ENCODE results near the gene ITGB1. TPM values are rescaled to one million over a fixed set of nuclear protein-coding genes. Genes with fewer than 3 reads are reported as not detected.

Gene ITGB1
- total and polyA plus RNA-seq, 10 of the 15 experiments (the other 5 are each of a cell fraction or from before 2014, with no cell fraction given), result 2.8 to 20.7 (median 10.4) TPM

DNA sequence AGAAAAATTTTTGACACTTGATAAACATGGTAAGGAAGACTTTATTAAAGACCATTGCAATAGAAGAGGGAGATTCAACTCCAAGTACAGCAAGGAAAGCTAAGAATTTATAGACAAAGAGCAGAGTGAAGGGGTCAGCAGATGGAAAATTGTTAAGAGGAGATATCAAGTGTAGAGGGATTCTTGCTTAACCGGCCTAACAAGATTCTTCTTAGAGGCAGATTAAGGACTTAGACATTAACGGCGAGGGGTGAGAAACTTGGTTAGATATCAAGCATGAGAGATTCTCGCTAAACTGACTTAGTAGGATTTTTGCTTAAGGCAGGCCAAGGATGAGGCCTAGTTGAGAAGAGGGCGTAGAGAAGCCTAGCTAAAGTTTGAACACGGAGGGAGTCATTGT, 76.0 kb downstream of the ITGB1 start:
- intact Hi-C loops (cut with micrococcal nuclease; ENCODE audit: unreplicated experiment), result no loop called here
- DNase-seq (ENCODE audit: low read depth, low spot score) (no peak), ATAC-seq (no peak), FAIRE-seq (no peak)
- RAD21 ChIA-PET (ENCODE audit: unreplicated experiment), result interaction anchor here (0.7 kb wide), 1 partner anchor 78 kb away, joined by 3 read pairs; no protein-coding TSS in a partner anchor
- in situ Hi-C loops (cut with MboI), result no loop called here
- POLR2A ChIA-PET, result no interaction called here
- BruUV-seq (replicated peaks), result no TSS peak
- SMC1A ChIA-PET (ENCODE audit: uncharacterized antibody, unreplicated experiment), result no interaction called here
- Histone ChIP-seq H3K27me3 (replicated peaks in 1 of 2; ENCODE audit: control insufficient read depth in 2 of 2, insufficient read depth in 2 of 2, low read length in 1 of 2) (no peaks in the 10 kb centered on the region), H3K27ac (ENCODE audit: control insufficient read depth, insufficient read depth) (no peak overlapping the region), H3K4me3 (no peak overlapping the region), H3K9ac (ENCODE audit: control insufficient read depth, insufficient read depth, low read length) (no peak overlapping the region), H2AFZ (ENCODE audit: control insufficient read depth, low read depth, low read length) (no peak overlapping the region), H3K9me3 (replicated peaks; ENCODE audit: control insufficient read depth, insufficient read depth, low read length) (no peaks in the 10 kb centered on the region), H3K4me1 (ENCODE audit: control insufficient read depth, insufficient read depth, low read length) (no peaks in the 10 kb centered on the region), H3K79me2 (ENCODE audit: control insufficient read depth, insufficient read depth, low read length) (no peaks in the 10 kb centered on the region), H3K36me3 (ENCODE audit: control insufficient read depth in 2 of 2, insufficient read depth in 2 of 2, low read length in 1 of 2) (no peaks in the 10 kb centered on the region), H3K4me2 (ENCODE audit: control insufficient read depth, insufficient read depth) (no peak overlapping the region), H4K20me1 (ENCODE audit: control insufficient read depth, insufficient read depth) (no peaks in the 10 kb centered on the region)
- TF ChIP-seq NFYA (IDR thresholded peaks at IDR 0.05; ENCODE audit: borderline replicate concordance, low read depth, low read length) (no peak), NR2C1 (IDR thresholded peaks at IDR 0.05) (no peak), SMAD5 (IDR thresholded peaks at IDR 0.05; ENCODE audit: low read depth) (no peak), ETV6 (conservative IDR thresholded peaks at IDR 0.05 in 1 of 2, IDR thresholded peaks at IDR 0.05 in 1 of 2; ENCODE audit: borderline replicate concordance in 1 of 2, low read depth in 1 of 2) (no peak)
- TF ChIP-seq, protein P1, sequence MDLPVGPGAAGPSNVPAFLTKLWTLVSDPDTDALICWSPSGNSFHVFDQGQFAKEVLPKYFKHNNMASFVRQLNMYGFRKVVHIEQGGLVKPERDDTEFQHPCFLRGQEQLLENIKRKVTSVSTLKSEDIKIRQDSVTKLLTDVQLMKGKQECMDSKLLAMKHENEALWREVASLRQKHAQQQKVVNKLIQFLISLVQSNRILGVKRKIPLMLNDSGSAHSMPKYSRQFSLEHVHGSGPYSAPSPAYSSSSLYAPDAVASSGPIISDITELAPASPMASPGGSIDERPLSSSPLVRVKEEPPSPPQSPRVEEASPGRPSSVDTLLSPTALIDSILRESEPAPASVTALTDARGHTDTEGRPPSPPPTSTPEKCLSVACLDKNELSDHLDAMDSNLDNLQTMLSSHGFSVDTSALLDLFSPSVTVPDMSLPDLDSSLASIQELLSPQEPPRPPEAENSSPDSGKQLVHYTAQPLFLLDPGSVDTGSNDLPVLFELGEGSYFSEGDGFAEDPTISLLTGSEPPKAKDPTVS (IDR thresholded peaks at IDR 0.05; ENCODE audit: low read depth, low read length), result no peak
- TF ChIP-seq, protein P2, sequence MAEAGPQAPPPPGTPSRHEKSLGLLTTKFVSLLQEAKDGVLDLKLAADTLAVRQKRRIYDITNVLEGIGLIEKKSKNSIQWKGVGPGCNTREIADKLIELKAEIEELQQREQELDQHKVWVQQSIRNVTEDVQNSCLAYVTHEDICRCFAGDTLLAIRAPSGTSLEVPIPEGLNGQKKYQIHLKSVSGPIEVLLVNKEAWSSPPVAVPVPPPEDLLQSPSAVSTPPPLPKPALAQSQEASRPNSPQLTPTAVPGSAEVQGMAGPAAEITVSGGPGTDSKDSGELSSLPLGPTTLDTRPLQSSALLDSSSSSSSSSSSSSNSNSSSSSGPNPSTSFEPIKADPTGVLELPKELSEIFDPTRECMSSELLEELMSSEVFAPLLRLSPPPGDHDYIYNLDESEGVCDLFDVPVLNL (IDR thresholded peaks at IDR 0.05; ENCODE audit: low read depth, low read length), result no peak
- CTCF ChIA-PET, result interaction anchor here (1.0 kb wide), 1 partner anchor 73 kb away, joined by 4 read pairs; no protein-coding TSS in a partner anchor
- WGBS (ENCODE audit: insufficient coverage, insufficient replicate concordance, low lambda C conversion rate, missing lambda C conversion rate), result 73% methylated on average over 6 of the region's 6 CpGs
